HL-60 (cell line): ENCODE data around the gene PIK3CB.

Experiments
- DNase-seq, 2 experiments: peaks; one replicate each; pipeline ENCODE4 v3.0.0-alpha.2; 2010 to 2020; ENCODE audit warnings: low read depth in 1 of 2, low spot score in 1 of 2
- H3K27ac ChIP-seq: fragments of 250-450 bp; sonication (Bioruptor Pico); replicated peaks from 2 replicates; pipeline ENCODE4 v1.5.1; 2020; ENCODE audit warnings: mild to moderate bottlenecking, moderate library complexity
- H3K27me3 ChIP-seq: fragments of 250-450 bp; sonication (Bioruptor Pico); 2 replicates; pipeline ENCODE4 v1.5.1; 2021; ENCODE audit warnings: mild to moderate bottlenecking, moderate library complexity; ENCODE audit not compliant: insufficient read depth, poor library complexity, severe bottlenecking
- H3K4me3 ChIP-seq: replicated peaks from 2 replicates; pipeline ENCODE4 v1.5.1; 2011; ENCODE audit warnings: mild to moderate bottlenecking, control low read depth, low read length; ENCODE audit not compliant: insufficient read depth
- CTCF ChIP-seq: IDR thresholded peaks from one replicate; pipeline ENCODE4 v1.5.1; 2011; ENCODE audit warnings: low read length, control low read depth, inconsistent platforms; ENCODE audit not compliant: insufficient read depth
- GABPA ChIP-seq: IDR thresholded peaks from 2 replicates; pipeline ENCODE4 v1.6.1; 2012; ENCODE audit warnings: low read depth
- POLR2AphosphoS5 ChIP-seq: IDR thresholded peaks from 2 replicates; pipeline ENCODE4 v1.6.1; 2012; ENCODE audit warnings: low read depth
- REST ChIP-seq: IDR thresholded peaks from 2 replicates; pipeline ENCODE4 v1.6.1; 2012; ENCODE audit warnings: low read depth; ENCODE audit not compliant: insufficient replicate concordance
- SPI1 ChIP-seq: IDR thresholded peaks from 2 replicates; pipeline ENCODE4 v1.6.1; 2012; ENCODE audit warnings: low read depth, mild to moderate bottlenecking, borderline replicate concordance

The PIK3CB gene

GRCh38 chr3:138724443-138724842 is 110.3 kb downstream of the PIK3CB start:
- Histone ChIP-seq H3K27me3 (no peaks in the 10 kb centered on the region), H3K27ac (no peak overlapping the region), H3K4me3 (no peak overlapping the region)
- TF ChIP-seq REST, result no peak
- no peak for TF ChIP-seq POLR2AphosphoS5
- TF ChIP-seq SPI1, result no peak
- TF ChIP-seq GABPA, result no peak
- TF ChIP-seq CTCF, result no peak
- no peak for DNase-seq

GRCh38 chr3:138718849-138719248 is 115.9 kb downstream of the PIK3CB start:
- Histone ChIP-seq H3K27me3 (no peaks in the 10 kb centered on the region), H3K4me3 (no peak overlapping the region), H3K27ac (no peak overlapping the region)
- TF ChIP-seq REST (no peak), CTCF (no peak), POLR2AphosphoS5 (no peak), GABPA (no peak), SPI1 (no peak)
- DNase-seq, result no peak

- H3K27me3 ChIP-seq, result no peaks in the 10 kb centered on the region
- no peak for DNase-seq
- no peak overlapping the region for H3K27ac ChIP-seq
- H3K4me3 ChIP-seq, result no peak overlapping the region
- TF ChIP-seq POLR2AphosphoS5, result no peak
- no peak for TF ChIP-seq CTCF
- no peak for TF ChIP-seq SPI1
- no peak for TF ChIP-seq GABPA
- TF ChIP-seq REST, result no peak
These were observed 117.4 kb downstream of the PIK3CB start for GRCh38 chr3:138717348-138717747.
